ENCODE results near the gene SDHC.

- no peak for TF ChIP-seq CTCF (IDR thresholded peaks at IDR 0.05)
- no peak for TF ChIP-seq POLR2A (IDR thresholded peaks at IDR 0.05)
- TF ChIP-seq EP300 (IDR thresholded peaks at IDR 0.05) = no peak
These were observed 63.8 kb downstream of the SDHC start for GRCh38 chr1:161378014-161378413.

All from tibial nerve (tissue), 4 donors.